ENCODE results near the gene SYT14. TPM values are rescaled to one million over a fixed set of nuclear protein-coding genes. Genes with fewer than 3 reads are reported as not detected.

The SYT14 gene
- total RNA-seq, 1 experiment from 2014 or later = 1.4 TPM

DNA sequence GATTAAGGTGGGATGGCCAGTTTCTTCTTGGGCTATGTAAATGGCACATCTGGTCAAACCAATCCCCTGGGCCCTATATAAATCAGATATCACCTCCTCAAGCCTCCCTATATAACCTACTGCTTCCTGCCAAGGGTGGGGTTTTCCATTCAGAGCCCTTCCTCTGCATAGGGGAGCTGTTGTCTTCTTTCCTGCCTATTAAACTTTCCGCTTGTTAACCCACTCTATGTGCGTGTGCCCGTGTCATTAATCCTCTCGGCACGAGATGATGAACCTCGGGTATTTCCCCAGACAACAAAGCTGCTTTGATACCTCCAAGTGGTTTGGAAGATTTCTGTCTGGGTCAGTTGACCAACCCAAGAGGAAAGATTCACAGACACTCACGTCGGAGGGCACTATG is 275.3 kb downstream of the SYT14 start:
- POLR2A ChIA-PET (ENCODE audit: unreplicated experiment) = no interaction called here
- Histone ChIP-seq H3K36me3 (ENCODE audit: low read depth) (no peaks in the 10 kb centered on the region), H2AFZ (no peak overlapping the region), H3K9me2 (ENCODE audit: insufficient read depth) (no peaks in the 10 kb centered on the region), H4K20me1 (ENCODE audit: insufficient read depth) (no peaks in the 10 kb centered on the region), H3K79me2 (ENCODE audit: low read depth) (no peaks in the 10 kb centered on the region), H3K4me3 (no peak overlapping the region), H3K27ac (no peak overlapping the region), H3F3A (ENCODE audit: insufficient read depth, low read depth) (no peaks in the 10 kb centered on the region), H3K9me3 (ENCODE audit: insufficient read depth, low read depth) (no peaks in the 10 kb centered on the region), H3K4me2 (no peak overlapping the region), H3K4me1 (replicated peaks; ENCODE audit: insufficient read depth) (no peaks in the 10 kb centered on the region), H3K27me3 (ENCODE audit: insufficient read depth, low read depth) (no peaks in the 10 kb centered on the region)
- intact Hi-C loops (cut with micrococcal nuclease; ENCODE audit: unreplicated experiment) = no loop called here
- TF ChIP-seq EZH2 (IDR thresholded peaks at IDR 0.05; ENCODE audit: low read depth) = no peak
- TF ChIP-seq, protein P1, sequence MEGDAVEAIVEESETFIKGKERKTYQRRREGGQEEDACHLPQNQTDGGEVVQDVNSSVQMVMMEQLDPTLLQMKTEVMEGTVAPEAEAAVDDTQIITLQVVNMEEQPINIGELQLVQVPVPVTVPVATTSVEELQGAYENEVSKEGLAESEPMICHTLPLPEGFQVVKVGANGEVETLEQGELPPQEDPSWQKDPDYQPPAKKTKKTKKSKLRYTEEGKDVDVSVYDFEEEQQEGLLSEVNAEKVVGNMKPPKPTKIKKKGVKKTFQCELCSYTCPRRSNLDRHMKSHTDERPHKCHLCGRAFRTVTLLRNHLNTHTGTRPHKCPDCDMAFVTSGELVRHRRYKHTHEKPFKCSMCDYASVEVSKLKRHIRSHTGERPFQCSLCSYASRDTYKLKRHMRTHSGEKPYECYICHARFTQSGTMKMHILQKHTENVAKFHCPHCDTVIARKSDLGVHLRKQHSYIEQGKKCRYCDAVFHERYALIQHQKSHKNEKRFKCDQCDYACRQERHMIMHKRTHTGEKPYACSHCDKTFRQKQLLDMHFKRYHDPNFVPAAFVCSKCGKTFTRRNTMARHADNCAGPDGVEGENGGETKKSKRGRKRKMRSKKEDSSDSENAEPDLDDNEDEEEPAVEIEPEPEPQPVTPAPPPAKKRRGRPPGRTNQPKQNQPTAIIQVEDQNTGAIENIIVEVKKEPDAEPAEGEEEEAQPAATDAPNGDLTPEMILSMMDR (conservative IDR thresholded peaks at IDR 0.05) = no peak
- BruUV-seq (replicated peaks) = no TSS peak
- no peak for DNase-seq
- CTCF ChIA-PET = no interaction called here

DNA sequence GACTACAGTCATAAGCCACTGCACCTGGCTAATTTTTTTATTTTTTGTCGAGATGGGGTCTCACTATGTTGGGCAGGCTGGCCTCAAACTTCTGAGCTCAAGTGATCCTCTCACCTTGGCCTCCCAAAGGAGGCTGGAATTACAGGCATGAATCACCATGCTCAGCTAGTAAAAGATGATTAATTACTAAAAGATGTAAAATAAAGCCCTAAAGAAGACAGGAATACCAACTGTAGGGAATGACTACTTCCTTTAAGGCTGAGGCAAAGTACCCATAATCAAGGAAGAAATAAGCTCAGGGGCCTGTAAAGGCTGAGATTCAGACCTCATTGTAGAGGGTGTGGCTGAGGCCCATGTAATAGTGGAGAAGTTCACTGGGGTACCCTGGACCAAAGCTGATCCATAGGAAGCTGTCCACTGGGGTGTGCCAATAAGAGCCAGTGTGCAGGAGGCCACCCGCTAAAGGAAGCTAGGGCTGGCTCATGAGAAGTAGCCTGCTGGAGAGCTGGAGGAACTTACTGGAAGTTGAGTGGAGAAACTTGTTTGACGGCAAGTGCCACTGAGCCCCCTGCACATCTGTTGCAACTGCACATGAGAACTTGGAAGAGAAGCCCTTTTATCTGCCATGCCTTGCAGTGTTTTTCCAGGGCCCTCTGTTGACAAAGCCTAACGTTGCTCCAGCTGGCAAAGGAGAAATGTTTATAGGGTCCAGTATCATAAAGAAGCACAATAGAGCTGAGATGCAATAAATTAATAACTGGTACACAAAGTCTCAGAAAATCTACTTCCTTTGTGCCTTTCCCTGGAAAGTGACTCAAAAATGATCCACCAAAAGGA is 276.8 kb downstream of the SYT14 start:
- intact Hi-C loops (cut with micrococcal nuclease; ENCODE audit: unreplicated experiment) = no loop called here
- no peaks in the 10 kb centered on the region for H3K27me3 ChIP-seq (ENCODE audit: insufficient read depth, low read depth)
- no peaks in the 10 kb centered on the region for H3F3A ChIP-seq (ENCODE audit: insufficient read depth, low read depth)
- H3K9me2 ChIP-seq (ENCODE audit: insufficient read depth) = no peaks in the 10 kb centered on the region
- H3K79me2 ChIP-seq (ENCODE audit: low read depth) = no peaks in the 10 kb centered on the region
- no peak for DNase-seq
- no peak for TF ChIP-seq EZH2 (IDR thresholded peaks at IDR 0.05; ENCODE audit: low read depth)
- TF ChIP-seq, protein P1 (conservative IDR thresholded peaks at IDR 0.05) = no peak
- H3K4me1 ChIP-seq (replicated peaks; ENCODE audit: insufficient read depth) = no peaks in the 10 kb centered on the region
- no peak overlapping the region for H3K4me3 ChIP-seq
- POLR2A ChIA-PET (ENCODE audit: unreplicated experiment) = no interaction called here
- no peaks in the 10 kb centered on the region for H3K9me3 ChIP-seq (ENCODE audit: insufficient read depth, low read depth)
- BruUV-seq (replicated peaks) = no TSS peak
- no peak overlapping the region for H2AFZ ChIP-seq
- no peak overlapping the region for H3K27ac ChIP-seq
- no peak overlapping the region for H3K4me2 ChIP-seq
- no peaks in the 10 kb centered on the region for H4K20me1 ChIP-seq (ENCODE audit: insufficient read depth)
- H3K36me3 ChIP-seq (ENCODE audit: low read depth) = no peaks in the 10 kb centered on the region
- CTCF ChIA-PET = no interaction called here

- no peak for TF ChIP-seq EZH2 (IDR thresholded peaks at IDR 0.05; ENCODE audit: low read depth)
- Histone ChIP-seq H3K27me3 (ENCODE audit: insufficient read depth, low read depth) (no peaks in the 10 kb centered on the region), H2AFZ (no peak overlapping the region), H3K36me3 (ENCODE audit: low read depth) (no peaks in the 10 kb centered on the region), H3K79me2 (ENCODE audit: low read depth) (no peaks in the 10 kb centered on the region), H3K4me2 (no peak overlapping the region), H3F3A (ENCODE audit: insufficient read depth, low read depth) (no peaks in the 10 kb centered on the region), H3K9me3 (ENCODE audit: insufficient read depth, low read depth) (no peaks in the 10 kb centered on the region), H3K4me3 (no peak overlapping the region), H3K27ac (no peak overlapping the region), H3K9me2 (ENCODE audit: insufficient read depth) (no peaks in the 10 kb centered on the region), H3K4me1 (replicated peaks; ENCODE audit: insufficient read depth) (0 out of 2 replicates have a peak, but pooled peaks cover 1% of the 10 kb centered on the region), H4K20me1 (ENCODE audit: insufficient read depth) (no peaks in the 10 kb centered on the region)
- ChIA-PET POLR2A (ENCODE audit: unreplicated experiment) (no interaction called here), CTCF (no interaction called here)
- no peak for DNase-seq
- intact Hi-C loops (cut with micrococcal nuclease; ENCODE audit: unreplicated experiment) = no loop called here
- no TSS peak for BruUV-seq (replicated peaks)
Measured at GRCh38 chr1:210217482-210217881, 279.5 kb downstream of the SYT14 start.
